GM21619 (cell line): ENCODE data around the gene B4GALNT2.

Experiments used
- ATAC-seq: cut with Tn5 transposase; IDR thresholded peaks from one replicate; pipeline ENCODE4 v1.9.1; 2021; ENCODE audit not compliant: unreplicated experiment

B4GALNT2 gene

GRCh38 chr17:49210158-49211029 is 77.8 kb downstream of the B4GALNT2 start, which contains the start of the genes ABI3 and GNGT2:
TSS of gene ABI3 (plus strand) at chr17:49210707. CDS start at chr17:49210725, 18 bp downstream.
TSS of gene GNGT2 (minus strand) at chr17:49210574. CDS start at chr17:49207422, 3,152 bp downstream.
- ATAC-seq = peak; percentile 76

GRCh38 chr17:49213399-49213798 is 80.8 kb downstream of the B4GALNT2 start:
- no peak for ATAC-seq

GRCh38 chr17:49213847-49214246 is 81.3 kb downstream of the B4GALNT2 start:
- no peak for ATAC-seq

GRCh38 chr17:49214676-49215360 is 82.2 kb downstream of the B4GALNT2 start:
- no peak for ATAC-seq

DNA sequence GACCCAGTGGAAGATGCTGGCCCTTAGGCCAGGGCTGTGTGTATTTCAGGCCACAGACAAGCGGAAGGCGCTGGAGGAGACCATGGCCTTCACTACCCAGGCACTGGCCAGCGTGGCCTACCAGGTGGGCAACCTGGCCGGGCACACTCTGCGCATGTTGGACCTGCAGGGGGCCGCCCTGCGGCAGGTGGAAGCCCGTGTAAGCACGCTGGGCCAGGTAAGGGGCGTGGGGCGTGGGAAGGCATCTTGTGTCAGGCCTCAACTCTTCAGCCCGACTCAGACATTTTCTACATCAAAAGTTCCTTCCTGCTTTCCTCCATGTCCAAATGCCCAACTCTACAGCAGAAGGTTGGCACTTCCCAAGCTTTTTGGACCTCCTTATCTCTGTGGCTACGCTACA is 83.9 kb downstream of the B4GALNT2 start:
- no peak for ATAC-seq

DNA sequence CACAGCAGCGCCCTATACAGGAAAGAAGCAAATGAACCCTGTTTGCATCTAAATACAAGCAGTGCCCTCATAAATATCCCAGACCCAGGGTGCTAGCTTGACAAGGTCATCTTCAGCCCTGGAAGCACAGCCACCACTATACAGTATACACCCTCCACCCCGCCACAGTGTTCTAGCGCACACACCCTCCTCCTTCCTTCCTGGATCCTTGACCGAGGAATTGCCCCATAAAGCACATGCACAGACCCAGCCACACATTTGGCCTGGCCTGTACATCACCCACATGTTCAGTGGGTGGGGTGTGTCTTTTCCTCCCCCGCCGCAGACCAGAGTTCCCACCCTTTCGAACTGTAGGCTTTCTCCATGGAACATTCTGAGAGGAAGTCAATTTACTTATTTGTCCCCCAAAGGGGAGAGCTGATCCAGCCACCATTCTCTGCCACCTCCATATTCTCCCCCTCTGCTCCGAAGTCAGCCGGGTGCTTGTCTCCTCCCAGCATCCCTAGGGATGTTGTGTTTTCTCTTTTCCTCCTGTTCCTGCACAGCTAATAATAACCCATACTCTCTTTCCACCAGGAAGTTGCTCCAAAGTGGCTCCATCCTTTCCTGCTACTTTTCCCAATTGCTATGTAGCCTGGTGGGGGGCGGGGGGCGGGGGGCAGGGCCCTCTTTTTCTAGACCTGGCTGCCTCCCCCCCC is 84.5 kb downstream of the B4GALNT2 start:
- ATAC-seq = no peak

DNA sequence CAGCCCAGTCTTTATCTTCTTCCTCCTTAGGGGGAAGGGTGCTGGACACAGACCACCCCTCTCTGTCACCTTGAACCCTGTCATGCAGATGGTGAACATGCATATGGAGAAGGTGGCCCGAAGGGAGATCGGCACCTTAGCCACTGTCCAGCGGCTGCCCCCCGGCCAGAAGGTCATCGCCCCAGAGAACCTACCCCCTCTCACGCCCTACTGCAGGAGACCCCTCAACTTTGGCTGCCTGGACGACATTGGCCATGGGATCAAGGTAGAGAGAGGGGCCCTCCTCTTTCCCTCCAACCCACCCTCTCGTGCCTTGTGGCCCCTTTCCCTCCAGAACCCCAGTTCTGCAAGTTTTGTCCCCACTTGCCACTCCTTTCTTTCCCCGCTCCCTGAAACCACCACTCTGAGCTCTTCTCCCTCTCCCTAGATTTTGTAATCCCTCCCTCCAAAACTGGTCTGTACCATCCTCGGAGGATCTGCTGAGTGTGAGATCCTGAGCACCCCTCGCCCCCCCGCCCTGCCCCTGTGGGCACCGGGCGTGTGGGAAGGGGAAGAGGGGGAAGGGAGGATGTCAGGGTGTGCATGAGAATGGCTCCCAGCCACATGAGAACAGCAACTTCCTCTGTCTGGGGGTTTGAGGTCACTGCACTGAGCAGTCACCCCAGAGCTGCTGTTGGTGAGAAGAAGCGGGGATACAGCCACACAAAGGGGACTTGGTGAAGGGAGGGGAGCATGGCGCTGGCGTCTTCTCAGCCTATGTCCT is 85.3 kb downstream of the B4GALNT2 start:
- peak; percentile 39 for ATAC-seq

- ATAC-seq = no peak
These were observed 86.7 kb downstream of the B4GALNT2 start for GRCh38 chr17:49218941-49219913.

DNA sequence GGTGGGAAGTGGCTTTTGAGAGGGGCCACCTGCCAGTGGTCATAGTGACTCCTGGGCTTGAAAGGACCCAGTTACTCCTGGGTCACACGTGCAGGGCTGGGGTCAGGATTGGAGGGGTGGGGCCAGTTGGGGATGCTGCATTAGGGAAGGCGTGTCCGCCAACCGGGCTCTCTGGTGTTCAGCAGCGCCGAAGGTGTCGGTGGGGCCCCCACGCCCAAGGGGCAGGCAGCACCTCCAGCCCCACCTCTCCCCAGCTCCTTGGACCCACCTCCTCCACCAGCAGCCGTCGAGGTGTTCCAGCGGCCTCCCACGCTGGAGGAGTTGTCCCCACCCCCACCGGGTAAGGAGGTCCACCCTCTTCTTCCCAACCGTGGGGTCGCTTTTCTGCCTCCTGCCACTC is 87.4 kb downstream of the B4GALNT2 start:
- ATAC-seq = no peak

DNA sequence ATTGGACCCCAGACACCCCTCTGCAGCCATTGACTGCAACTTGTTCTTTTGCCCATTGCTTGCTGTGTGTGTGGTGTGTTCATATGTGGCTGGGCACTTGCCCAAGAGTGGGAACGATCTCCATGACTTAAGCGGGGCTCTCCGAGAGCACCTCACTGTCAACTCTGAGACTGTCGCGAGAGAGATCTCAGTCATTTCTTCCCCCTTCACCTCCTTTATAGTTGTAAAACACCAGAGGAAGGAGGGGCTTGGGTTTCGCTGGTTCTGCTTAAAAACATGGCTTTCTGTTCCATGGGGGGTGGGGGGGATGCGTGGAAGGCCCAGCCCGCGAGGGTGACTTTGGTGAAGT is 90.6 kb downstream of the B4GALNT2 start:
- no peak for ATAC-seq

GRCh38 chr17:49223517-49224197 is 91.1 kb downstream of the B4GALNT2 start:
- ATAC-seq = no peak

DNA sequence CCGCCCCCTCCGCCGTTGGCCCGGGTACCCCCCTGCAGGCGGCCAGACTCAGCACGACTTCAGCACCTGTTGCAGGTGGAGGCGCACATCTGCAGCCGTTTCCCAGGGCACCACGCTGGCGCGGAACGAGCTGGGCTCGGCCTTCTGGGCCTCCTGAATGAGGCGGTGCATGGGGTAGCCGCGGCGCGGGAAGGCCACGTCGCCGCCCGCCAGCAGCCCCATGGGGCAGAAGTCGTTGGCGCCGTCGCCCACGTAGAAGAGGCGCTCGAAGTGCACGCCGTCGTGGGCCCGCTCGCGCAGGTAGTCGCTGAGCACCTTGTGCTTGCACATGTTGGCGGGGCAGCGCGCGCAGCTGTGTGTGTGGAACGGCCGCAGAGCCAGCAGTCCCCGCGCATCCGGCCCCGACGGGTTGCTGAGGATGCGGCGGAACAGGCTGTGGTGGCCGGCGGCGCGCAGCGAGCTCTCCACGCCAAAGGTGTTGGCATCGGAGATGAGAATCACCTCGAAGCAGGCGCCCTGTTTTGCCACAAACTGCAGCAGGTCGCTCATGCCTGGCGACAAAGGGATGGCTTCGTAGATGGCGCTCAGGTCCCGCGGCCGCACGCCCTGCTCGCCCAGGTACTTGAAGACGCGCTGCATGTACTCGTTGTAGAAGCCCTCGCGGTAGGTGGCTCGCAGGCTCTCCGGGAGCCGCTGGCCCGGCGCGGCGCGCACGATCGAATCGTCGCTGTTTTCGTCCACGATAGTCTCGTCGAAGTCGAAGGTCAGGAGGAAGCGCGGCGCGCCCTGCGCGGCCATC is 91.8 kb downstream of the B4GALNT2 start:
- no peak for ATAC-seq

GRCh38 chr17:49224997-49225337 is 92.4 kb downstream of the B4GALNT2 start:
- ATAC-seq = no peak

GRCh38 chr17:49225554-49226236 is 93.1 kb downstream of the B4GALNT2 start:
- no peak for ATAC-seq
